BE2C (cell line): ENCODE measurements around the gene CABLES1.
"Not testable (repeated sequence)": the region's sequence is repeated elsewhere in the genome, so short reads cannot be mapped to it uniquely, and the experiment has no call there.

Experiments
- DNase-seq: peaks from one replicate; pipeline ENCODE4 v3.0.0-alpha.2; 2020
- H3K27me3 ChIP-seq: fragments of 250-450 bp; sonication (Bioruptor Pico); 2 replicates; pipeline ENCODE4 v1.5.1; 2020; ENCODE audit warnings: mild to moderate bottlenecking
- H3K36me3 ChIP-seq: fragments of 250-450 bp; sonication (Bioruptor Pico); 2 replicates; pipeline ENCODE4 v1.5.1; 2020; ENCODE audit warnings: mild to moderate bottlenecking
- H3K4me1 ChIP-seq: fragments of 250-450 bp; sonication (Bioruptor Pico); 2 replicates; pipeline ENCODE4 v1.5.1; 2020
- H3K4me3 ChIP-seq: 2 replicates; pipeline ENCODE4 v1.5.1; 2011; ENCODE audit warnings: low read depth, low read length
- H3K9me3 ChIP-seq: fragments of 250-450 bp; sonication (Bioruptor Pico); 2 replicates; pipeline ENCODE4 v1.5.1; 2020
- CTCF ChIP-seq: IDR thresholded peaks from 2 replicates; pipeline ENCODE4 v1.5.1; 2012; ENCODE audit warnings: mild to moderate bottlenecking, low read depth, low read length

CABLES1 gene

GRCh38 chr18:23239885-23240608, 104.8 kb downstream of the CABLES1 start:
- Histone ChIP-seq H3K4me3 (no peak overlapping the region), H3K9me3 (no peaks in the 10 kb centered on the region), H3K27me3 (no peaks in the 10 kb centered on the region), H3K4me1 (no peaks in the 10 kb centered on the region), H3K36me3 (no peaks in the 10 kb centered on the region)
- DNase-seq, result no peak
- TF ChIP-seq CTCF, result no peak

GRCh38 chr18:23240609-23240930, 105.3 kb downstream of the CABLES1 start:
- no peak overlapping the region for H3K4me3 ChIP-seq
- H3K4me1 ChIP-seq, result no peaks in the 10 kb centered on the region
- DNase-seq, result no peak
- no peak for TF ChIP-seq CTCF
- H3K9me3 ChIP-seq, result no peaks in the 10 kb centered on the region
- no peaks in the 10 kb centered on the region for H3K36me3 ChIP-seq
- H3K27me3 ChIP-seq, result no peaks in the 10 kb centered on the region

GRCh38 chr18:23241833-23242496, 106.7 kb downstream of the CABLES1 start:
- H3K4me3 ChIP-seq, H3K9me3 ChIP-seq, H3K36me3 ChIP-seq, H3K27me3 ChIP-seq, DNase-seq, H3K4me1 ChIP-seq: not testable (repeated sequence)

GRCh38 chr18:23243178-23243577, 107.9 kb downstream of the CABLES1 start:
- H3K36me3 ChIP-seq, result no peaks in the 10 kb centered on the region
- no peak for TF ChIP-seq CTCF
- no peak overlapping the region for H3K4me3 ChIP-seq
- no peaks in the 10 kb centered on the region for H3K9me3 ChIP-seq
- no peak for DNase-seq
- no peaks in the 10 kb centered on the region for H3K4me1 ChIP-seq
- no peaks in the 10 kb centered on the region for H3K27me3 ChIP-seq

- no peak overlapping the region for H3K4me3 ChIP-seq
- no peak for TF ChIP-seq CTCF
- H3K9me3 ChIP-seq, result no peaks in the 10 kb centered on the region
- no peak for DNase-seq
- H3K27me3 ChIP-seq, result no peaks in the 10 kb centered on the region
- no peaks in the 10 kb centered on the region for H3K4me1 ChIP-seq
- no peaks in the 10 kb centered on the region for H3K36me3 ChIP-seq
These were observed 108.5 kb downstream of the CABLES1 start for GRCh38 chr18:23243816-23244215.

- no peaks in the 10 kb centered on the region for H3K4me1 ChIP-seq
- H3K4me3 ChIP-seq, result no peak overlapping the region
- H3K9me3 ChIP-seq, result no peaks in the 10 kb centered on the region
- H3K27me3 ChIP-seq, result no peaks in the 10 kb centered on the region
- no peak for DNase-seq
- H3K36me3 ChIP-seq, result no peaks in the 10 kb centered on the region
- no peak for TF ChIP-seq CTCF
These were observed 109.1 kb downstream of the CABLES1 start for GRCh38 chr18:23244401-23244800.
